HL-60 (cell line): ENCODE measurements around the gene JCHAIN.

Experiments
- DNase-seq, 2 experiments: peaks; one replicate each; pipeline ENCODE4 v3.0.0-alpha.2; 2010 to 2020; ENCODE audit warnings: low read depth in 1 of 2, low spot score in 1 of 2
- H3K27ac ChIP-seq: fragments of 250-450 bp; sonication (Bioruptor Pico); replicated peaks from 2 replicates; pipeline ENCODE4 v1.5.1; 2020; ENCODE audit warnings: mild to moderate bottlenecking, moderate library complexity
- H3K27me3 ChIP-seq: fragments of 250-450 bp; sonication (Bioruptor Pico); 2 replicates; pipeline ENCODE4 v1.5.1; 2021; ENCODE audit warnings: mild to moderate bottlenecking, moderate library complexity; ENCODE audit not compliant: insufficient read depth, poor library complexity, severe bottlenecking
- H3K4me3 ChIP-seq: replicated peaks from 2 replicates; pipeline ENCODE4 v1.5.1; 2011; ENCODE audit warnings: mild to moderate bottlenecking, control low read depth, low read length; ENCODE audit not compliant: insufficient read depth
- GABPA ChIP-seq: IDR thresholded peaks from 2 replicates; pipeline ENCODE4 v1.6.1; 2012; ENCODE audit warnings: low read depth
- POLR2AphosphoS5 ChIP-seq: IDR thresholded peaks from 2 replicates; pipeline ENCODE4 v1.6.1; 2012; ENCODE audit warnings: low read depth
- SPI1 ChIP-seq: IDR thresholded peaks from 2 replicates; pipeline ENCODE4 v1.6.1; 2012; ENCODE audit warnings: low read depth, mild to moderate bottlenecking, borderline replicate concordance
- TF ChIP-seq, protein P1 (sequence below): IDR thresholded peaks from one replicate; pipeline ENCODE4 v1.5.1; 2011; ENCODE audit warnings: low read length, control low read depth, inconsistent platforms; ENCODE audit not compliant: insufficient read depth
- TF ChIP-seq, protein P2 (sequence below): IDR thresholded peaks from 2 replicates; pipeline ENCODE4 v1.6.1; 2012; ENCODE audit warnings: low read depth; ENCODE audit not compliant: insufficient replicate concordance

JCHAIN gene

DNA sequence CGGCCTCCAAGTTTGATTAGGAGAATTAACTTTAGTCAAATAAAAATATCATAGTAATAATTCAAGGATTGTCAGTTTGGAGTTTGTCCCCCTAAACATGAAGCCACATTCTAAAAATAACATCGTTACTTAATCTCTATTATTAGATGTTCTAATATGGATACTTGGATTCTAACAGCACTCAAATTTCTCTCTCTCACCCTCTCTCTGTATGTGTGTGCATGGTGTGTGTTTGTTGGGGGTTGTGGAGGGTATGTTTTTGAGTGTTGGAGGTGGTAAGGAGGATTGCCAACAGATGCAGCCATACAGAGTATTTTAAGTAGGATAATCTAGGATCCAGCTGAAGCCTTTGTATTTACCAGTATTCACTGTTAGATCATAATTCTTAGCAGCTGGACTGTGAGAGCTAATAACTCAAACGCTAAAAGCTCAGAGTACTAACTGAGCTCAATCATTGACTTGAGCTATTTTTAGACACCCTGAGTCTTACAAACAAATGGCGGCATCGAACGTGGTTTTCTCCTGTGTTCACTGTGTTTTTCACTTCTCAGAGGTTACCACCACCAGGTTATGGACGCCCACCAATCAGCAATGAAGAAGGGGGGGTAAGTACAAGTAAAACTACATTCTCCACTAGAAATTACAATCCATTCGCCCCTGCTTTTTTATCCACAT, 28.9 kb downstream of the JCHAIN start:
- DNase-seq = no peak
- Histone ChIP-seq H3K27ac (no peak overlapping the region), H3K27me3 (no peaks in the 10 kb centered on the region), H3K4me3 (no peak overlapping the region)
- TF ChIP-seq GABPA (no peak), POLR2AphosphoS5 (no peak), SPI1 (no peak)
- TF ChIP-seq, protein P1, sequence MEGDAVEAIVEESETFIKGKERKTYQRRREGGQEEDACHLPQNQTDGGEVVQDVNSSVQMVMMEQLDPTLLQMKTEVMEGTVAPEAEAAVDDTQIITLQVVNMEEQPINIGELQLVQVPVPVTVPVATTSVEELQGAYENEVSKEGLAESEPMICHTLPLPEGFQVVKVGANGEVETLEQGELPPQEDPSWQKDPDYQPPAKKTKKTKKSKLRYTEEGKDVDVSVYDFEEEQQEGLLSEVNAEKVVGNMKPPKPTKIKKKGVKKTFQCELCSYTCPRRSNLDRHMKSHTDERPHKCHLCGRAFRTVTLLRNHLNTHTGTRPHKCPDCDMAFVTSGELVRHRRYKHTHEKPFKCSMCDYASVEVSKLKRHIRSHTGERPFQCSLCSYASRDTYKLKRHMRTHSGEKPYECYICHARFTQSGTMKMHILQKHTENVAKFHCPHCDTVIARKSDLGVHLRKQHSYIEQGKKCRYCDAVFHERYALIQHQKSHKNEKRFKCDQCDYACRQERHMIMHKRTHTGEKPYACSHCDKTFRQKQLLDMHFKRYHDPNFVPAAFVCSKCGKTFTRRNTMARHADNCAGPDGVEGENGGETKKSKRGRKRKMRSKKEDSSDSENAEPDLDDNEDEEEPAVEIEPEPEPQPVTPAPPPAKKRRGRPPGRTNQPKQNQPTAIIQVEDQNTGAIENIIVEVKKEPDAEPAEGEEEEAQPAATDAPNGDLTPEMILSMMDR = no peak
- TF ChIP-seq, protein P2, sequence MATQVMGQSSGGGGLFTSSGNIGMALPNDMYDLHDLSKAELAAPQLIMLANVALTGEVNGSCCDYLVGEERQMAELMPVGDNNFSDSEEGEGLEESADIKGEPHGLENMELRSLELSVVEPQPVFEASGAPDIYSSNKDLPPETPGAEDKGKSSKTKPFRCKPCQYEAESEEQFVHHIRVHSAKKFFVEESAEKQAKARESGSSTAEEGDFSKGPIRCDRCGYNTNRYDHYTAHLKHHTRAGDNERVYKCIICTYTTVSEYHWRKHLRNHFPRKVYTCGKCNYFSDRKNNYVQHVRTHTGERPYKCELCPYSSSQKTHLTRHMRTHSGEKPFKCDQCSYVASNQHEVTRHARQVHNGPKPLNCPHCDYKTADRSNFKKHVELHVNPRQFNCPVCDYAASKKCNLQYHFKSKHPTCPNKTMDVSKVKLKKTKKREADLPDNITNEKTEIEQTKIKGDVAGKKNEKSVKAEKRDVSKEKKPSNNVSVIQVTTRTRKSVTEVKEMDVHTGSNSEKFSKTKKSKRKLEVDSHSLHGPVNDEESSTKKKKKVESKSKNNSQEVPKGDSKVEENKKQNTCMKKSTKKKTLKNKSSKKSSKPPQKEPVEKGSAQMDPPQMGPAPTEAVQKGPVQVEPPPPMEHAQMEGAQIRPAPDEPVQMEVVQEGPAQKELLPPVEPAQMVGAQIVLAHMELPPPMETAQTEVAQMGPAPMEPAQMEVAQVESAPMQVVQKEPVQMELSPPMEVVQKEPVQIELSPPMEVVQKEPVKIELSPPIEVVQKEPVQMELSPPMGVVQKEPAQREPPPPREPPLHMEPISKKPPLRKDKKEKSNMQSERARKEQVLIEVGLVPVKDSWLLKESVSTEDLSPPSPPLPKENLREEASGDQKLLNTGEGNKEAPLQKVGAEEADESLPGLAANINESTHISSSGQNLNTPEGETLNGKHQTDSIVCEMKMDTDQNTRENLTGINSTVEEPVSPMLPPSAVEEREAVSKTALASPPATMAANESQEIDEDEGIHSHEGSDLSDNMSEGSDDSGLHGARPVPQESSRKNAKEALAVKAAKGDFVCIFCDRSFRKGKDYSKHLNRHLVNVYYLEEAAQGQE = no peak

DNA sequence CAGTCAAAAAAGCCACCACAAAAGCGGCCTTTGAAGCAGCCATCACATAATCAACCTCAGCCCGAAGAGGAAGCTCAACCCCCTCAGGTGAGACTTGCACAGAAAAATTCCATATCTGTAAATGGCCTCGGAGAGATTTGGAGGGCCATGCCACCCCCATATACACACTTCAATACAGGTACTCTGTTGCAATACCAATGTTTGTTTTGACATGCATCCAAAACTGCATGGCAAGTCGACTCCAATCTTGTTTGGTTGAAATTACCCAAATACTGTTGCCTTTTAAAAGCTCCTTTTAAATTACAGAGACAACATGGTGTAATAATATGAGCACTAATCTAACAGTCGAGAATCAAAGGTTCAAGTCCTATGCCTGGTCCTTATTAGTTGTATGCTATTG, 31.8 kb downstream of the JCHAIN start:
- H3K27ac ChIP-seq = no peak overlapping the region
- no peak for DNase-seq
- H3K27me3 ChIP-seq = no peaks in the 10 kb centered on the region
- H3K4me3 ChIP-seq = no peak overlapping the region
- TF ChIP-seq GABPA = no peak
- TF ChIP-seq, protein P1 = no peak
- TF ChIP-seq SPI1 = no peak
- no peak for TF ChIP-seq POLR2AphosphoS5
- TF ChIP-seq, protein P2 = no peak

DNA sequence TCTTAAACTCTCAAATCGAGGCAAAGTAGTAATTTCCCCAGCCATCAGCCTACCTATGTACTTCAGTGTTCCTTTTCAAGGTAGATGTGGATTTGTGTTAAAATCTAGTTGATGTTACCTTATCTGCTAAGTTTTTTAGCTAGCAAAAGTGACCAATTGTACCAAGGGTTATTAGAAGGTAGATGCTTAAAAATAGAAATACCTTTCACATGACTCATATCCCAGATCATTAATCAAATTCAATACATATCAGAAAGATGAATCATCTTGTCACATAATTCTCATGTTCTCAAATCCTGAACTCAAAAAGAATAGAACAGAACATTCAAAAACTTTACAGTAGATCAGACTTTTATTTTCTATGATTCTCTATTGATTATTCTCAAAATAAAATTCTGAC, 34.3 kb downstream of the JCHAIN start:
- H3K4me3 ChIP-seq = no peak overlapping the region
- no peak for DNase-seq
- no peak overlapping the region for H3K27ac ChIP-seq
- H3K27me3 ChIP-seq = no peaks in the 10 kb centered on the region
- TF ChIP-seq, protein P1 = no peak
- TF ChIP-seq, protein P2 = no peak
- TF ChIP-seq GABPA (no peak), POLR2AphosphoS5 (no peak), SPI1 (no peak)
